T-cell (primary cell): ENCODE results near the gene CDK6. TPM values are rescaled to one million over a fixed set of nuclear protein-coding genes. Genes with fewer than 3 reads are reported as not detected.

Experiments
- ATAC-seq, 4 experiments: fragments of 200-7000 bp in 3 of 4; fragments of 150-1000 bp in 1 of 4; cut with Tn5 transposase; replicated peaks in 1 of 4; 1 replicate in 3 of 4; 2 replicates in 1 of 4; pipeline ENCODE4 v1.10.0; 2021; ENCODE audit warnings: moderate library complexity in 3 of 4, mild to moderate bottlenecking in 2 of 4, moderate number of reproducible peaks in 1 of 4
- CTCF ChIA-PET, 2 donors: fragments of 300-600 bp; sonication (Branson Sonifier 250); formaldehyde crosslinking; loops; one replicate each; lab custom pipeline; 2022; ENCODE audit warnings: antibody characterized with exemption in 2 of 2; lab: Charles Lee
- POLR2A ChIA-PET, 2 donors: fragments of 300-600 bp; sonication (Branson Sonifier 250); formaldehyde crosslinking; loops; one replicate each; lab custom pipeline; 2022; ENCODE audit warnings: antibody characterized with exemption in 2 of 2; lab: Charles Lee
- DNase-seq, 35 experiments: peaks; one replicate each; pipeline versions ENCODE4 v3.0.0 to v3.0.0-alpha.2; 2013 to 2023
- H3K27ac ChIP-seq: one replicate; pipeline ENCODE4 v1.5.1; 2013; ENCODE audit warnings: low read length
- H3K27me3 ChIP-seq, 2 experiments: replicated peaks in 1 of 2; 1 replicate in 1 of 2; 2 replicates in 1 of 2; pipeline versions ENCODE4 v1.6.1 to v1.7.0; 2013; ENCODE audit warnings: low read length in 1 of 2, mixed read lengths in 1 of 2; ENCODE audit not compliant: control insufficient read depth in 2 of 2, insufficient read depth in 2 of 2; ENCODE audit errors: extremely low read depth in 1 of 2
- H3K36me3 ChIP-seq, 2 donors: 1 replicate in 1 of 2; 2 replicates in 1 of 2; pipeline versions ENCODE4 v1.6.1 to v1.7.0; 2013; ENCODE audit warnings: low read length in 1 of 2; ENCODE audit not compliant: control insufficient read depth in 2 of 2, insufficient read depth in 1 of 2; ENCODE audit errors: extremely low read depth in 1 of 2
- H3K4me1 ChIP-seq, 2 experiments: 1 replicate in 1 of 2; 2 replicates in 1 of 2; pipeline versions ENCODE4 v1.6.1 to v1.7.0; 2013; ENCODE audit warnings: low read length in 2 of 2, mixed read lengths in 1 of 2; ENCODE audit not compliant: insufficient read depth in 2 of 2, control insufficient read depth in 1 of 2; ENCODE audit errors: extremely low read depth in 1 of 2
- H3K4me3 ChIP-seq, 2 donors: 1 replicate in 1 of 2; 2 replicates in 1 of 2; pipeline versions ENCODE4 v1.5.1 to v1.7.0; 2013; ENCODE audit warnings: mild to moderate bottlenecking in 2 of 2, low read length in 1 of 2, moderate library complexity in 1 of 2; ENCODE audit not compliant: control insufficient read depth in 1 of 2; ENCODE audit errors: extremely low read depth in 1 of 2
- H3K9me3 ChIP-seq: 2 replicates; pipeline ENCODE4 v1.7.0; 2013
- H3K27ac Mint-ChIP-seq, 2 donors: one replicate each; pipeline ENCODE4 v1.8.0; 2020 to 2021; ENCODE audit warnings: mild to moderate bottlenecking in 2 of 2, mixed read lengths in 2 of 2
- H3K27me3 Mint-ChIP-seq, 2 donors: one replicate each; pipeline ENCODE4 v1.8.0; 2021 to 2022; ENCODE audit warnings: mixed read lengths in 2 of 2
- H3K36me3 Mint-ChIP-seq: one replicate; pipeline ENCODE4 v1.8.0; 2021; ENCODE audit warnings: mixed read lengths
- H3K4me1 Mint-ChIP-seq, 3 donors: one replicate each; pipeline ENCODE4 v1.8.0; 2020 to 2022; ENCODE audit warnings: mixed read lengths in 3 of 3, mild to moderate bottlenecking in 1 of 3
- H3K4me3 Mint-ChIP-seq, 3 donors: one replicate each; pipeline ENCODE4 v1.8.0; 2020 to 2022; ENCODE audit warnings: mild to moderate bottlenecking in 3 of 3, mixed read lengths in 3 of 3, moderate library complexity in 3 of 3
- H3K9me3 Mint-ChIP-seq, 3 donors: one replicate each; pipeline ENCODE4 v1.8.0; 2020 to 2022; ENCODE audit warnings: mixed read lengths in 3 of 3
- WGBS: methylation state at CpG from one replicate; pipeline ENCODE4 v1.1.5; 2013; ENCODE audit warnings: missing lambda C conversion rate; ENCODE audit not compliant: insufficient coverage; 5-methylcytosine and 5-hydroxymethylcytosine counted together
- total RNA-seq, 35 experiments: library from RNA in 6 of 35; stranded (reverse) in 6 of 35; fragments of 120-200 nt in 1 of 35; gene quantifications; one replicate each; pipeline versions ENCODE4 v1.2.1 to v1.2.4 and lab custom pipeline; 2013 to 2026

CDK6 gene
- total RNA-seq, 5 donors from 2014 or later (not counting 1 experiment from before 2014, with no cell fraction given) = 29.8 to 107 (median 43.9) TPM

- no peaks in the 10 kb centered on the region for H3K27me3 ChIP-seq
- H3K36me3 ChIP-seq = peaks cover 6 to 32% of the 10 kb centered on the region in 2 donors
- ChIA-PET POLR2A (no interaction called here), CTCF (no interaction called here)
- peaks cover 26% of the 10 kb centered on the region for H3K36me3 Mint-ChIP-seq
- no peak for DNase-seq
- no peaks in the 10 kb centered on the region for H3K4me1 ChIP-seq
- H3K4me3 ChIP-seq = no peak overlapping the region
- no peaks in the 10 kb centered on the region for H3K9me3 Mint-ChIP-seq
- no peaks in the 10 kb centered on the region for H3K4me1 Mint-ChIP-seq
- H3K27ac Mint-ChIP-seq = no peak overlapping the region
- no peaks in the 10 kb centered on the region for H3K27me3 Mint-ChIP-seq
- no peak for ATAC-seq
- H3K9me3 ChIP-seq = no peaks in the 10 kb centered on the region
- H3K27ac ChIP-seq = no peak overlapping the region
- H3K4me3 Mint-ChIP-seq = no peak overlapping the region
Observed at GRCh38 chr7:92560602-92561001, 275.8 kb downstream of the CDK6 start.

- no peak overlapping the region for H3K27ac Mint-ChIP-seq
- Histone ChIP-seq H3K4me1 (no peaks in the 10 kb centered on the region), H3K9me3 (no peaks in the 10 kb centered on the region), H3K27me3 (no peaks in the 10 kb centered on the region), H3K36me3 (peaks cover 3 to 12% of the 10 kb centered on the region in 2 donors), H3K4me3 (no peak overlapping the region), H3K27ac (no peak overlapping the region)
- H3K4me3 Mint-ChIP-seq = no peak overlapping the region
- H3K27me3 Mint-ChIP-seq = no peaks in the 10 kb centered on the region
- WGBS = 86% methylated on average over 2 of the region's 7 CpGs
- ATAC-seq (no peak), DNase-seq (no peak)
- POLR2A ChIA-PET = no interaction called here
- no peaks in the 10 kb centered on the region for H3K4me1 Mint-ChIP-seq
- CTCF ChIA-PET = no interaction called here
- H3K9me3 Mint-ChIP-seq = no peaks in the 10 kb centered on the region
- peaks cover 10% of the 10 kb centered on the region for H3K36me3 Mint-ChIP-seq
Observed at GRCh38 chr7:92557808-92558362, 278.5 kb downstream of the CDK6 start.

GRCh38 chr7:92557249-92557648 lies 279.1 kb downstream of the CDK6 start:
- no peak overlapping the region for H3K4me3 Mint-ChIP-seq
- H3K27ac ChIP-seq = no peak overlapping the region
- H3K4me1 Mint-ChIP-seq = no peaks in the 10 kb centered on the region
- ChIA-PET CTCF (no interaction called here), POLR2A (no interaction called here)
- no peaks in the 10 kb centered on the region for H3K27me3 Mint-ChIP-seq
- peaks cover 9% of the 10 kb centered on the region for H3K36me3 Mint-ChIP-seq
- H3K4me1 ChIP-seq = no peaks in the 10 kb centered on the region
- peaks cover 0 to under 1% of the 10 kb centered on the region in 2 experiments for H3K27me3 ChIP-seq
- H3K9me3 ChIP-seq = no peaks in the 10 kb centered on the region
- WGBS = no CpG with 5 or more reads among the region's 2 CpGs
- ATAC-seq (no peak), DNase-seq (no peak)
- H3K36me3 ChIP-seq = peaks cover 3 to 8% of the 10 kb centered on the region in 2 donors
- no peak overlapping the region for H3K4me3 ChIP-seq
- no peak overlapping the region for H3K27ac Mint-ChIP-seq
- H3K9me3 Mint-ChIP-seq = no peaks in the 10 kb centered on the region

Other genes with a start within 250 kb of the CDK6 start
- 10 to 100 TPM; 30.1 to 66.6 (median 39.4) TPM for gene FAM133B, start 246.2 kb downstream of the CDK6 start, total RNA-seq